ENCODE measurements around the gene MADD. TPM values are rescaled to one million over a fixed set of nuclear protein-coding genes. Genes with fewer than 3 reads are reported as not detected.
A peak's percentile ranks its signal among the peaks of the same experiment; 100 is the strongest.

Gene MADD
- total and polyA plus RNA-seq, 4 donors, result 13.8 to 58.0 (median 31.9) TPM

DNA sequence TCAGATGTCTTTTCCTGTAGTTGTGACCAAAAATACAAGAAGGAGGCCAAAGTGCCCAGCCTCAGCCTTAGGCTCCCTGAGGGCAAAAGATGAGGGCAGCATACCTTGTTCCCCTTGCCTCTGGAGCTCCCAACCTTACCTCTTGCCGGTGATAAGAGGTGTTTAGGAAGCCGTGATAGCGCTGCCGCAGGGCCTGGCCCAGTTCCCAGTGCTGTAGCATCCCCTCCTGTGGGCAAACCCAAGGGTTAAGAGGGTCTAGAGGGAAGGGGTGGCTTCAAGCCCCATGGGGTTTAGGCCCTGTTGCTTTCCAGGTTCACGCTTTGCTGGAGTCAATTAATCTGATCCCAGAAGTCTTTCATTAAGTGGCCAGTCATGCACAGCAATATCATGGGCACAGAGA lies 22.4 kb upstream of the MADD start:
- no peak for ATAC-seq (ENCODE audit: low FRiP score)
- Histone ChIP-seq H3K9me3 (ENCODE audit: control insufficient read depth, low read length) (no peaks in the 10 kb centered on the region), H3K27me3 (ENCODE audit: control insufficient read depth in 1 of 2, insufficient read depth in 2 of 2, low read length in 1 of 2) (no peaks in the 10 kb centered on the region), H3K27ac (ENCODE audit: low read depth in 1 of 2, low read length in 2 of 2) (no peak overlapping the region), H3K4me1 (ENCODE audit: control insufficient read depth in 1 of 2, insufficient read depth in 2 of 2, low read length in 2 of 2) (no peaks in the 10 kb centered on the region), H3K36me3 (ENCODE audit: control insufficient read depth in 1 of 2, insufficient read depth in 2 of 2, low read length in 1 of 2) (peaks cover 0 to 7% of the 10 kb centered on the region in 2 donors), H3K4me3 (ENCODE audit: low read length in 2 of 2) (no peak overlapping the region)
- intact Hi-C loops (cut with DNase I), result no loop called here
- no peak for DNase-seq
- WGBS, 2 donors, result 91 to 92% methylated on average over 5 of the region's 5 CpGs

DNA sequence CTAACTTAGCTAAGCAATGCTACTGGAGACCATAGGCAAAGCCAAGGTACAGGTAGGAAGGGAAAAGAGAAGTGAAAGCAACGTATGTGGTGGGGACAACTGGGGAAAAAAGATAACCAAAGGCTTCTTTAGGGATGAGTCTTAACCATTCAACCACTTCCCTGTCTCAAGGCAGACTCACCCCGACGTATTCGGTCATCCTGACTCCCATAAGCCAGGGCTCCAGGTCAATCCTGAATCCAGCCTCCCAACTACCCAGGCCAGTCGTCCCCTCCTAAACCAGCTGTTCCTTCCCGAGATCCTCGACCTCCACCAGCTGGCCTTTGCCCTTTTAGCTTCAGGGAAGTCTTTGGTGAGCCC lies 21.6 kb upstream of the MADD start:
- intact Hi-C loops (cut with DNase I), result loop anchor here (1.0 to 2.0 kb wide), 3 partner anchors 21 to 312 kb away; partner anchors contain the start of genes CSTPP1 (in 1 of the 2) and DDB2 (in 1 of the 2)
- Histone ChIP-seq H3K27ac (ENCODE audit: low read depth in 1 of 2, low read length in 2 of 2) (peak overlapping the region in 1 of 2 donors; percentile 59), H3K4me3 (ENCODE audit: low read length in 2 of 2) (peak overlapping the region; percentile 51 to 67), H3K9me3 (ENCODE audit: control insufficient read depth, low read length) (no peaks in the 10 kb centered on the region), H3K36me3 (ENCODE audit: control insufficient read depth in 1 of 2, insufficient read depth in 2 of 2, low read length in 1 of 2) (peaks cover 0 to 5% of the 10 kb centered on the region in 2 donors), H3K27me3 (ENCODE audit: control insufficient read depth in 1 of 2, insufficient read depth in 2 of 2, low read length in 1 of 2) (no peaks in the 10 kb centered on the region), H3K4me1 (ENCODE audit: control insufficient read depth in 1 of 2, insufficient read depth in 2 of 2, low read length in 2 of 2) (no peaks in the 10 kb centered on the region)
- 0 to 1% methylated on average over 7 of the region's 7 CpGs for WGBS, 2 donors
- ATAC-seq (ENCODE audit: low FRiP score) (peak; percentile 24), DNase-seq (no peak)

DNA sequence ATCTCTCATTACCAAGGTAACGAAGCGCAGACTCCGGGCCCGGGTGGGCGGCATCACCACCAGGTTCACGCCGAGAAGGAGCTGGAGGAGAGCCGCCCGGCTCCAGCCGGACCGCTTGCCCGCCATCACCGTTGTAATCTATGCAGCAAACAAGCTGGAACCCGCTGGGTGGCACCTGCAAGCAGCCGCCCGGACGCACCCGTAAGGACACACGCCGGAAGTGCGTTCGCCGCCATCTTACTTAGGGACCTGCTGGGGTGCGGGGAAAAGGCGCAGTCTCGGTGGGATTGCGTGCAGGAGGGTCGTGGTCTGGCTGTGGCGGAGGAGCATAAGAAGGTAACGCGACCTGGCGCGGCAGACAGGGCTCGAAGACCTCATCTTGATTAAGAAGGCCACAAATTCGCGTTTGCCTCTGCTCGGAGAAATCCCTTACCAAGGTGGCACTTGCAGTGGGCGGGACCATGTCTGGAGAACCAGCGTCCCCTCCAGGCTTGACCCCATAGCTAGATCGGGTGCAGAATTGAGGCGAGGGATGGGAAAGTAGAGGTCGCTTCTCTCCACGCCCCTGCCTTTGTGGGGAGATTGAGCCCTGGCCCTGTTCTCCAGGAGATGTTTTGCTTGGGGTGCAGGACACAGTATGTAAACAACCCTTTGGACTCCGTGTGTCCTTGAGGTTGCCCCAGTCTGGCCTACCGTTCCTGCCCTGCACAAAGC lies 21.1 kb upstream of the MADD start, which contains the start of gene ACP2:
ACP2 (minus strand) TSS at position 151 of the 714 bp plus-strand sequence; CDS start at position 126, 25 bp downstream.
- WGBS, 2 donors, result 0% methylated on average over 45 of the region's 45 CpGs
- intact Hi-C loops (cut with DNase I), result loop anchor here (1.0 to 2.0 kb wide), 3 partner anchors 20 to 313 kb away; partner anchors contain the start of genes CSTPP1 (in 1 of the 2) and DDB2 (in 1 of the 2)
- DNase-seq (peak; percentile 93 to 95), ATAC-seq (ENCODE audit: low FRiP score) (peak; percentile 95)
- Histone ChIP-seq H3K4me3 (ENCODE audit: low read length in 2 of 2) (peak within 1 kb of the TSS; percentile 51 to 73), H3K9me3 (ENCODE audit: control insufficient read depth, low read length) (no peaks in the 10 kb centered on the region), H3K27me3 (ENCODE audit: control insufficient read depth in 1 of 2, insufficient read depth in 2 of 2, low read length in 1 of 2) (no peaks in the 10 kb centered on the region), H3K4me1 (ENCODE audit: control insufficient read depth in 1 of 2, insufficient read depth in 2 of 2, low read length in 2 of 2) (no peaks in the 10 kb centered on the region), H3K36me3 (ENCODE audit: control insufficient read depth in 1 of 2, insufficient read depth in 2 of 2, low read length in 1 of 2) (peaks cover 0 to 5% of the 10 kb centered on the region in 2 donors), H3K27ac (ENCODE audit: low read depth in 1 of 2, low read length in 2 of 2) (peak within 1 kb of the TSS in 1 of 2 donors; percentile 60)

DNA sequence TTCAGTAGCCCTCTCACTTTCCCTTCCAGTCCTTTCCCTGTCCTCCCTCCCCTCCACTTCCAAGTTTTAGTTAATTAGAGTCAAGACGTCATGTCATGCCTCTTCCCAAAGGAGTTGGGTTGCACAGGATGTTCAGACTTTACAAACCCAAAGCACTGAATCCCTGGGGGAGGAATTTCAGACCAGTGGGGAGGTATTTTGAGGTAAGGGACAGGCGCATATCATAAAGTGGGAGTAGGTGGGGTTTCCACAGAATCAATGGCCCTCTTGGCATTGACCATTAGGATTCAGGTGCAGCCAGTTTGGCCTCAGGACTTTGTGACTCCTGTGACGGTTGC lies 20.6 kb upstream of the MADD start:
- Histone ChIP-seq H3K36me3 (ENCODE audit: control insufficient read depth in 1 of 2, insufficient read depth in 2 of 2, low read length in 1 of 2) (peaks cover 0 to 5% of the 10 kb centered on the region in 2 donors), H3K27me3 (ENCODE audit: control insufficient read depth in 1 of 2, insufficient read depth in 2 of 2, low read length in 1 of 2) (no peaks in the 10 kb centered on the region), H3K27ac (ENCODE audit: low read depth in 1 of 2, low read length in 2 of 2) (peak overlapping the region in 1 of 2 donors; percentile 43), H3K9me3 (ENCODE audit: control insufficient read depth, low read length) (no peaks in the 10 kb centered on the region), H3K4me3 (ENCODE audit: low read length in 2 of 2) (peak overlapping the region; percentile 51 to 73), H3K4me1 (ENCODE audit: control insufficient read depth in 1 of 2, insufficient read depth in 2 of 2, low read length in 2 of 2) (no peaks in the 10 kb centered on the region)
- DNase-seq, result peak in 1 of 2 donors; percentile 61
- WGBS, 2 donors, result 56 to 58% methylated on average over 3 of the region's 3 CpGs
- no peak for ATAC-seq (ENCODE audit: low FRiP score)
- intact Hi-C loops (cut with DNase I), result loop anchor here in 1 of 2 donors (2.0 kb wide), 2 partner anchors 19 to 35 kb away; partner anchors contain the start of gene DDB2

DNA sequence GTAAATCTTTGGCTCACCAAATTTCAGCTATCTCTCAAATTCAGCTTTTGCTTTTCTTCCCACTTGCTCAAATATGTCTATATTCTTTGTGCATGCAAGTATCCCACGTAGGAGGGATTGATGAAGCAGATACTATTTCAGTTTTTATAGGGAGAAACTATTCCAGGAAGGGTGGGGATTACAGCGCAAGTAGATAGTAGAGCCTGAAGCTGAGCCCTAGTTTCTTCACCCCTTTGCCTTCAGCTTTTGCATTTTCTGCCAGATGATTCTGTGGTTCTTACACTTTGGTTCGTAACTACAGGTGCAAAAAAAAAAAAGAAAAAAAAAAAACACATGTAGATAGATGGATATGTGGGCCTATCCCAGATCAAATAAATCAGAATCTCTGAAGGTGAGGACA lies 18.2 kb upstream of the MADD start:
- Histone ChIP-seq H3K27ac (ENCODE audit: low read depth in 1 of 2, low read length in 2 of 2) (no peak overlapping the region), H3K36me3 (ENCODE audit: control insufficient read depth in 1 of 2, insufficient read depth in 2 of 2, low read length in 1 of 2) (no peaks in the 10 kb centered on the region), H3K27me3 (ENCODE audit: control insufficient read depth in 1 of 2, insufficient read depth in 2 of 2, low read length in 1 of 2) (no peaks in the 10 kb centered on the region), H3K4me1 (ENCODE audit: control insufficient read depth in 1 of 2, insufficient read depth in 2 of 2, low read length in 2 of 2) (no peaks in the 10 kb centered on the region), H3K4me3 (ENCODE audit: low read length in 2 of 2) (no peak overlapping the region), H3K9me3 (ENCODE audit: control insufficient read depth, low read length) (no peaks in the 10 kb centered on the region)
- no peak for DNase-seq
- WGBS, 2 donors, result 74 to 86% methylated on average over 3 of the region's 3 CpGs
- intact Hi-C loops (cut with DNase I), result loop anchor here in 1 of 2 donors (10.0 kb wide), 2 partner anchors 77 to 103 kb away; partner anchors contain the start of genes ARFGAP2 and MYBPC3
- ATAC-seq (ENCODE audit: low FRiP score), result no peak

DNA sequence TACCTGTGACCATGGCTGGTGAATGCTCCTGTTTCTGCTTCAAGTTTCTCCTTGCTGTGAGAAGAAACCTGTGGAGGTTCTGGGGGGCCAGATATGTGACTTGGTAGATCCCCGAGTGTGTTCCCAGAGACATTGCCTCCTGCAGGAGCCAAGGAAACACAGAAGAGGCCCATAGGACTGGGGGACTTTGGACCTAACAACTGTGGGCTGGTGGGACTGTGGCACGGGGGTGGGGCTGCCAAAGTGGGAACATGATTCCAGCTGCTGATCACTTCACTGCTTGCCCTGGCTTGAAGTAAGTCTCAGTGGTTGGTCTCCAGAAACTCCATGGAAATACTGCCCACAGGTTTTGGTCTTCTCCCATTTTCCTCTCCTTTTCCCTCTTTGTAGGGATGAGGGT lies 16.3 kb upstream of the MADD start:
- no peaks in the 10 kb centered on the region for H3K36me3 ChIP-seq (ENCODE audit: control insufficient read depth in 1 of 2, insufficient read depth in 2 of 2, low read length in 1 of 2)
- ATAC-seq (ENCODE audit: low FRiP score) (no peak), DNase-seq (peak in 1 of 2 donors; percentile 30)
- no peak overlapping the region for H3K4me3 ChIP-seq (ENCODE audit: low read length in 2 of 2)
- WGBS, 2 donors, result 88 to 89% methylated on average over 2 of the region's 2 CpGs
- peak overlapping the region in 1 of 2 donors; percentile 25 for H3K27ac ChIP-seq (ENCODE audit: low read depth in 1 of 2, low read length in 2 of 2)
- H3K9me3 ChIP-seq (ENCODE audit: control insufficient read depth, low read length), result no peaks in the 10 kb centered on the region
- no peaks in the 10 kb centered on the region for H3K27me3 ChIP-seq (ENCODE audit: control insufficient read depth in 1 of 2, insufficient read depth in 2 of 2, low read length in 1 of 2)
- no peaks in the 10 kb centered on the region for H3K4me1 ChIP-seq (ENCODE audit: control insufficient read depth in 1 of 2, insufficient read depth in 2 of 2, low read length in 2 of 2)
- intact Hi-C loops (cut with DNase I), result loop anchor here (2.0 to 10.0 kb wide), 3 partner anchors 79 to 101 kb away; partner anchors contain the start of genes ARFGAP2 (in 1 of the 2) and MYBPC3 (in 1 of the 2)

DNA sequence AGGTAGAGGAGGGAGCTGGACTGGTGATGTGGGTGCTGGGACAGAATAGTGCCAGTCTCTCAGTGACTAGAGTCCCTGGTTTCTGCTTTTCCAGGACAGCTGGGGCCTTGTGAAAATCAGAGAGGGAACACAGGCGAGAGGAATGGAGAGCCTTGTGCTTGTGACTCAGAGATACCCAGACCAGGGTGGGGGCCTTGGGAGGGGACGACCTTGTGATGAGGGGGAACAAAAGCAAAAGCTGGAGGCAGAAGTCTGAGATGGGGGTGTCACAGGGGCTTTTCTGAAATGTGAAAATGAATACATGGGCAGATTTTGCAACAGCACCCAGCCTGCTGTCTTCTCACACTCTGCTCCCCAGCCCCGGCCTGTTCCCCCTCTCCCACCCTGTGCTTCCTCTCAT lies 15.5 kb upstream of the MADD start:
- Histone ChIP-seq H3K4me1 (ENCODE audit: control insufficient read depth in 1 of 2, insufficient read depth in 2 of 2, low read length in 2 of 2) (no peaks in the 10 kb centered on the region), H3K27ac (ENCODE audit: low read depth in 1 of 2, low read length in 2 of 2) (peak overlapping the region in 1 of 2 donors; percentile 31), H3K36me3 (ENCODE audit: control insufficient read depth in 1 of 2, insufficient read depth in 2 of 2, low read length in 1 of 2) (no peaks in the 10 kb centered on the region), H3K4me3 (ENCODE audit: low read length in 2 of 2) (no peak overlapping the region), H3K9me3 (ENCODE audit: control insufficient read depth, low read length) (no peaks in the 10 kb centered on the region), H3K27me3 (ENCODE audit: control insufficient read depth in 1 of 2, insufficient read depth in 2 of 2, low read length in 1 of 2) (no peaks in the 10 kb centered on the region)
- peak in 1 of 2 donors; percentile 74 for DNase-seq
- intact Hi-C loops (cut with DNase I), result loop anchor here (2.0 to 10.0 kb wide), 3 partner anchors 80 to 100 kb away; partner anchors contain the start of genes ARFGAP2 (in 1 of the 2) and MYBPC3 (in 1 of the 2)
- 34 to 45% methylated on average over 3 of the region's 3 CpGs for WGBS, 2 donors
- peak; percentile 23 for ATAC-seq (ENCODE audit: low FRiP score)

DNA sequence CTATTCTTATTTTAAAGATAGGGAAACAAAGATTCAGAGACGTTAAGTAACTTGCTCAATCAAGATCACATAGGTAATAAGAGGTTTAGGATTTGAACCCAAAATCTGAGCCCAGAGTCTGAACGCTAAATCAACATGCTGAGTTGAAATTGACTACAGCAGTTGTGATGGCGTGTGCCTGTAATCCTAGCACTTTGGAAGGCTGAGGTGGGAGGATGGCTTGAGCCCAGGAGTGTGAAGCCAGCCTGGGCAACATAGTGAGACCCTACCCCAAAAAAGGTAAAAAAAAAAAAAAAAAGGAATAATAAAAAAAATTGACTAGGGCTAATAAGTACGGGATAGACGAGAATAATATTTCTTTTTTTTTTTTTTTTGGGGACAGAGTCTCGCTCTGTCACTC lies 13.6 kb upstream of the MADD start:
- intact Hi-C loops (cut with DNase I), result loop anchor here in 1 of 2 donors (10.0 kb wide), 2 partner anchors 82 to 98 kb away; partner anchors contain the start of genes ARFGAP2 and MYBPC3
- ATAC-seq (ENCODE audit: low FRiP score), result no peak
- WGBS, 2 donors, result 87 to 92% methylated on average over 5 to 6 of the region's 6 CpGs
- Histone ChIP-seq H3K9me3 (ENCODE audit: control insufficient read depth, low read length) (no peaks in the 10 kb centered on the region), H3K4me1 (ENCODE audit: control insufficient read depth in 1 of 2, insufficient read depth in 2 of 2, low read length in 2 of 2) (no peaks in the 10 kb centered on the region), H3K4me3 (ENCODE audit: low read length in 2 of 2) (no peak overlapping the region), H3K27ac (ENCODE audit: low read depth in 1 of 2, low read length in 2 of 2) (no peak overlapping the region), H3K27me3 (ENCODE audit: control insufficient read depth in 1 of 2, insufficient read depth in 2 of 2, low read length in 1 of 2) (no peaks in the 10 kb centered on the region), H3K36me3 (ENCODE audit: control insufficient read depth in 1 of 2, insufficient read depth in 2 of 2, low read length in 1 of 2) (no peaks in the 10 kb centered on the region)
- no peak for DNase-seq

All from aorta (tissue), 5 donors.